Measurements from ENCODE around the gene SHC2.

DNA sequence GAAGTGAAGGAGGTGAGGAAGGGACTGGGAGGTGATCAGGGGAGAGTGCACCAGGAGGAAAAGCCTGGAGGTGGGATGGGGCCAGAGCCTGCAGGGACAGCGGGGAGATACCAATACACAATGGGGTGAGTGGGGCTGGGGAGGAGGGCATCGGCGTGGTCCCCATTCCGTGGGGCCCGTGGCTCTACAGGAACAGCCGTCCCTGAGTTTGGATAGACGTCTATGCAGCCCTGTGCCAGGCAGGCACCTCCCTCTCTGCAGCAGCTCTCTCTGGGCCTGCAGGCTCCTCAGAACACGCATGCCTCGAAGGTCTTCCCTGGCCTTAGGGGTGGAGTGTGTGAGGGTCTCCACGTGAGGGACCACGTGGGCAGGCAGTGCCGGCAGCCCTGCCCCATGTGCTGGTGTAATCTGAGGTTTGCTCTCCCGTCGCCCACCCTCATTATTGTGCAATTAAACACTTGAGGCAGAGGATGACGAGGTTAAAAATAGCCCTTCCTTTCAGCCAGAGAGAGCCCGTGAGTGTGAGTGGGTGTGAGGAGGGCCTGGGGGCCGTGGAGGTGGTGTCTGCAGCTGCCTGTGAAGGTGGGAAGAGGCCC, 68.4 kb downstream of the SHC2 start:
- no peak for TF ChIP-seq POLR2AphosphoS5 (IDR thresholded peaks at IDR 0.05; ENCODE audit: low read depth, low read length)
- TF ChIP-seq POLR2A (IDR thresholded peaks at IDR 0.05; ENCODE audit: low read depth, low read length), result no peak

Measured in GM12892 (cell line).